ENCODE results near the gene C9orf50. TPM values are rescaled to one million over a fixed set of nuclear protein-coding genes. Genes with fewer than 3 reads are reported as not detected.

Gene C9orf50
- total and polyA plus RNA-seq, 2 experiments from 2014 or later = not detected

DNA sequence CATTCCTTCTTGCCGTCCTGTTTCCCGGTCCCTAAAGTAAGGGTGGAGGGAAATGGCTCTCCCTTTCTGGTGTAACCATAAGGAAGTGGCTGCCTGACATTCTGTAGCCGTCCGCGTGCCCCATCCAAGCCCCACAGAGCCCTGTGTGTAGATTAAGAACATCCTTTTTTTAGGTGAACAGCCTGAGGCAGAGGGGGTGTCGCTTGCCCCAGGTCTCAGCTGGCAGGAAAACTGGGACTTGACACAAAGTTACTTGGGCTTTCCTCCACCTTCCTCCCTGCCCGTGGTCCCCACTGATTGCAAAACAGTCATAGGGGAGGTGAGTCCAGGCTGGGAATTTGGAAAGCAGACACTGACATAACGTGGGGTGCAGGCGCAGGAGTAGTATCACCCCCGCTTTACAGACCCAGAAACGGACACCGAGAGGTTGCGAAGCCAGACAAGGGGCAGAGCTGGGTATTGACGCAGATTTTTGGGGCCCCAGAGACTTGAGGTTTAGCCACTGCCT, 22.8 kb downstream of the C9orf50 start:
- Histone ChIP-seq H3K4me1 (ENCODE audit: insufficient read depth) (peaks cover 28% of the 10 kb centered on the region), H2AFZ (peak overlapping the region; percentile 56; the same call in 1 of the 2 replicates), H3K4me3 (peak overlapping the region; percentile 89), H3K79me2 (replicated peaks; ENCODE audit: insufficient read depth) (no peaks in the 10 kb centered on the region), H3K36me3 (ENCODE audit: insufficient read depth) (no peaks in the 10 kb centered on the region), H3K27ac (ENCODE audit: low read depth) (no peak overlapping the region), H4K20me1 (replicated peaks; ENCODE audit: insufficient read depth) (no peaks in the 10 kb centered on the region), H3K4me2 (peak overlapping the region; percentile 96), H3K9me2 (ENCODE audit: insufficient read depth) (no peaks in the 10 kb centered on the region), H3F3A (replicated peaks; ENCODE audit: low read depth) (0 out of 2 replicates have a peak, but pooled peaks cover 2% of the 10 kb centered on the region), H3K27me3 (ENCODE audit: insufficient read depth) (peaks cover 49% of the 10 kb centered on the region)
- no peak for DNase-seq (ENCODE audit: low spot score)
- Mint-ChIP-seq H3K36me3 (ENCODE audit: low read depth) (no peaks in the 10 kb centered on the region), H3K9me3 (no peaks in the 10 kb centered on the region), H3K27me3 (ENCODE audit: insufficient read depth, low read depth, poor library complexity) (peaks cover 56% of the 10 kb centered on the region), H3K27ac (no peak overlapping the region), H3K4me1 (peaks cover 27% of the 10 kb centered on the region), H3K4me3 (peak overlapping the region; percentile 62)
- no peak for TF ChIP-seq ZNF114 (CRISPR knock-in tag; IDR thresholded peaks at IDR 0.05)
- no peak for TF ChIP-seq EZH2 (IDR thresholded peaks at IDR 0.05; ENCODE audit: low read depth, unreplicated experiment)
- TF ChIP-seq EZH2phosphoT487 (IDR thresholded peaks at IDR 0.05; ENCODE audit: unreplicated experiment) = no peak
- TF ChIP-seq POLR2AphosphoS5 (IDR thresholded peaks at IDR 0.05; ENCODE audit: low read depth) = no peak
- TF ChIP-seq, protein P1, sequence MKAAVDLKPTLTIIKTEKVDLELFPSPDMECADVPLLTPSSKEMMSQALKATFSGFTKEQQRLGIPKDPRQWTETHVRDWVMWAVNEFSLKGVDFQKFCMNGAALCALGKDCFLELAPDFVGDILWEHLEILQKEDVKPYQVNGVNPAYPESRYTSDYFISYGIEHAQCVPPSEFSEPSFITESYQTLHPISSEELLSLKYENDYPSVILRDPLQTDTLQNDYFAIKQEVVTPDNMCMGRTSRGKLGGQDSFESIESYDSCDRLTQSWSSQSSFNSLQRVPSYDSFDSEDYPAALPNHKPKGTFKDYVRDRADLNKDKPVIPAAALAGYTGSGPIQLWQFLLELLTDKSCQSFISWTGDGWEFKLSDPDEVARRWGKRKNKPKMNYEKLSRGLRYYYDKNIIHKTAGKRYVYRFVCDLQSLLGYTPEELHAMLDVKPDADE (IDR thresholded peaks at IDR 0.05) = no peak
- TF ChIP-seq CREB1 (CRISPR knock-in tag; IDR thresholded peaks at IDR 0.05; ENCODE audit: low read depth) = no peak
- TF ChIP-seq, protein P2, sequence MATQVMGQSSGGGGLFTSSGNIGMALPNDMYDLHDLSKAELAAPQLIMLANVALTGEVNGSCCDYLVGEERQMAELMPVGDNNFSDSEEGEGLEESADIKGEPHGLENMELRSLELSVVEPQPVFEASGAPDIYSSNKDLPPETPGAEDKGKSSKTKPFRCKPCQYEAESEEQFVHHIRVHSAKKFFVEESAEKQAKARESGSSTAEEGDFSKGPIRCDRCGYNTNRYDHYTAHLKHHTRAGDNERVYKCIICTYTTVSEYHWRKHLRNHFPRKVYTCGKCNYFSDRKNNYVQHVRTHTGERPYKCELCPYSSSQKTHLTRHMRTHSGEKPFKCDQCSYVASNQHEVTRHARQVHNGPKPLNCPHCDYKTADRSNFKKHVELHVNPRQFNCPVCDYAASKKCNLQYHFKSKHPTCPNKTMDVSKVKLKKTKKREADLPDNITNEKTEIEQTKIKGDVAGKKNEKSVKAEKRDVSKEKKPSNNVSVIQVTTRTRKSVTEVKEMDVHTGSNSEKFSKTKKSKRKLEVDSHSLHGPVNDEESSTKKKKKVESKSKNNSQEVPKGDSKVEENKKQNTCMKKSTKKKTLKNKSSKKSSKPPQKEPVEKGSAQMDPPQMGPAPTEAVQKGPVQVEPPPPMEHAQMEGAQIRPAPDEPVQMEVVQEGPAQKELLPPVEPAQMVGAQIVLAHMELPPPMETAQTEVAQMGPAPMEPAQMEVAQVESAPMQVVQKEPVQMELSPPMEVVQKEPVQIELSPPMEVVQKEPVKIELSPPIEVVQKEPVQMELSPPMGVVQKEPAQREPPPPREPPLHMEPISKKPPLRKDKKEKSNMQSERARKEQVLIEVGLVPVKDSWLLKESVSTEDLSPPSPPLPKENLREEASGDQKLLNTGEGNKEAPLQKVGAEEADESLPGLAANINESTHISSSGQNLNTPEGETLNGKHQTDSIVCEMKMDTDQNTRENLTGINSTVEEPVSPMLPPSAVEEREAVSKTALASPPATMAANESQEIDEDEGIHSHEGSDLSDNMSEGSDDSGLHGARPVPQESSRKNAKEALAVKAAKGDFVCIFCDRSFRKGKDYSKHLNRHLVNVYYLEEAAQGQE (IDR thresholded peaks at IDR 0.05; ENCODE audit: unreplicated experiment) = no peak
- TF ChIP-seq, protein P3, sequence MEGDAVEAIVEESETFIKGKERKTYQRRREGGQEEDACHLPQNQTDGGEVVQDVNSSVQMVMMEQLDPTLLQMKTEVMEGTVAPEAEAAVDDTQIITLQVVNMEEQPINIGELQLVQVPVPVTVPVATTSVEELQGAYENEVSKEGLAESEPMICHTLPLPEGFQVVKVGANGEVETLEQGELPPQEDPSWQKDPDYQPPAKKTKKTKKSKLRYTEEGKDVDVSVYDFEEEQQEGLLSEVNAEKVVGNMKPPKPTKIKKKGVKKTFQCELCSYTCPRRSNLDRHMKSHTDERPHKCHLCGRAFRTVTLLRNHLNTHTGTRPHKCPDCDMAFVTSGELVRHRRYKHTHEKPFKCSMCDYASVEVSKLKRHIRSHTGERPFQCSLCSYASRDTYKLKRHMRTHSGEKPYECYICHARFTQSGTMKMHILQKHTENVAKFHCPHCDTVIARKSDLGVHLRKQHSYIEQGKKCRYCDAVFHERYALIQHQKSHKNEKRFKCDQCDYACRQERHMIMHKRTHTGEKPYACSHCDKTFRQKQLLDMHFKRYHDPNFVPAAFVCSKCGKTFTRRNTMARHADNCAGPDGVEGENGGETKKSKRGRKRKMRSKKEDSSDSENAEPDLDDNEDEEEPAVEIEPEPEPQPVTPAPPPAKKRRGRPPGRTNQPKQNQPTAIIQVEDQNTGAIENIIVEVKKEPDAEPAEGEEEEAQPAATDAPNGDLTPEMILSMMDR (conservative IDR thresholded peaks at IDR 0.05; ENCODE audit: low read depth in 2 of 2) = no peak
- TF ChIP-seq STAT1 (IDR thresholded peaks at IDR 0.05; ENCODE audit: unreplicated experiment) = no peak
- no peak for TF ChIP-seq NANOG (IDR thresholded peaks at IDR 0.05; ENCODE audit: borderline replicate concordance)
- TF ChIP-seq, protein P4, sequence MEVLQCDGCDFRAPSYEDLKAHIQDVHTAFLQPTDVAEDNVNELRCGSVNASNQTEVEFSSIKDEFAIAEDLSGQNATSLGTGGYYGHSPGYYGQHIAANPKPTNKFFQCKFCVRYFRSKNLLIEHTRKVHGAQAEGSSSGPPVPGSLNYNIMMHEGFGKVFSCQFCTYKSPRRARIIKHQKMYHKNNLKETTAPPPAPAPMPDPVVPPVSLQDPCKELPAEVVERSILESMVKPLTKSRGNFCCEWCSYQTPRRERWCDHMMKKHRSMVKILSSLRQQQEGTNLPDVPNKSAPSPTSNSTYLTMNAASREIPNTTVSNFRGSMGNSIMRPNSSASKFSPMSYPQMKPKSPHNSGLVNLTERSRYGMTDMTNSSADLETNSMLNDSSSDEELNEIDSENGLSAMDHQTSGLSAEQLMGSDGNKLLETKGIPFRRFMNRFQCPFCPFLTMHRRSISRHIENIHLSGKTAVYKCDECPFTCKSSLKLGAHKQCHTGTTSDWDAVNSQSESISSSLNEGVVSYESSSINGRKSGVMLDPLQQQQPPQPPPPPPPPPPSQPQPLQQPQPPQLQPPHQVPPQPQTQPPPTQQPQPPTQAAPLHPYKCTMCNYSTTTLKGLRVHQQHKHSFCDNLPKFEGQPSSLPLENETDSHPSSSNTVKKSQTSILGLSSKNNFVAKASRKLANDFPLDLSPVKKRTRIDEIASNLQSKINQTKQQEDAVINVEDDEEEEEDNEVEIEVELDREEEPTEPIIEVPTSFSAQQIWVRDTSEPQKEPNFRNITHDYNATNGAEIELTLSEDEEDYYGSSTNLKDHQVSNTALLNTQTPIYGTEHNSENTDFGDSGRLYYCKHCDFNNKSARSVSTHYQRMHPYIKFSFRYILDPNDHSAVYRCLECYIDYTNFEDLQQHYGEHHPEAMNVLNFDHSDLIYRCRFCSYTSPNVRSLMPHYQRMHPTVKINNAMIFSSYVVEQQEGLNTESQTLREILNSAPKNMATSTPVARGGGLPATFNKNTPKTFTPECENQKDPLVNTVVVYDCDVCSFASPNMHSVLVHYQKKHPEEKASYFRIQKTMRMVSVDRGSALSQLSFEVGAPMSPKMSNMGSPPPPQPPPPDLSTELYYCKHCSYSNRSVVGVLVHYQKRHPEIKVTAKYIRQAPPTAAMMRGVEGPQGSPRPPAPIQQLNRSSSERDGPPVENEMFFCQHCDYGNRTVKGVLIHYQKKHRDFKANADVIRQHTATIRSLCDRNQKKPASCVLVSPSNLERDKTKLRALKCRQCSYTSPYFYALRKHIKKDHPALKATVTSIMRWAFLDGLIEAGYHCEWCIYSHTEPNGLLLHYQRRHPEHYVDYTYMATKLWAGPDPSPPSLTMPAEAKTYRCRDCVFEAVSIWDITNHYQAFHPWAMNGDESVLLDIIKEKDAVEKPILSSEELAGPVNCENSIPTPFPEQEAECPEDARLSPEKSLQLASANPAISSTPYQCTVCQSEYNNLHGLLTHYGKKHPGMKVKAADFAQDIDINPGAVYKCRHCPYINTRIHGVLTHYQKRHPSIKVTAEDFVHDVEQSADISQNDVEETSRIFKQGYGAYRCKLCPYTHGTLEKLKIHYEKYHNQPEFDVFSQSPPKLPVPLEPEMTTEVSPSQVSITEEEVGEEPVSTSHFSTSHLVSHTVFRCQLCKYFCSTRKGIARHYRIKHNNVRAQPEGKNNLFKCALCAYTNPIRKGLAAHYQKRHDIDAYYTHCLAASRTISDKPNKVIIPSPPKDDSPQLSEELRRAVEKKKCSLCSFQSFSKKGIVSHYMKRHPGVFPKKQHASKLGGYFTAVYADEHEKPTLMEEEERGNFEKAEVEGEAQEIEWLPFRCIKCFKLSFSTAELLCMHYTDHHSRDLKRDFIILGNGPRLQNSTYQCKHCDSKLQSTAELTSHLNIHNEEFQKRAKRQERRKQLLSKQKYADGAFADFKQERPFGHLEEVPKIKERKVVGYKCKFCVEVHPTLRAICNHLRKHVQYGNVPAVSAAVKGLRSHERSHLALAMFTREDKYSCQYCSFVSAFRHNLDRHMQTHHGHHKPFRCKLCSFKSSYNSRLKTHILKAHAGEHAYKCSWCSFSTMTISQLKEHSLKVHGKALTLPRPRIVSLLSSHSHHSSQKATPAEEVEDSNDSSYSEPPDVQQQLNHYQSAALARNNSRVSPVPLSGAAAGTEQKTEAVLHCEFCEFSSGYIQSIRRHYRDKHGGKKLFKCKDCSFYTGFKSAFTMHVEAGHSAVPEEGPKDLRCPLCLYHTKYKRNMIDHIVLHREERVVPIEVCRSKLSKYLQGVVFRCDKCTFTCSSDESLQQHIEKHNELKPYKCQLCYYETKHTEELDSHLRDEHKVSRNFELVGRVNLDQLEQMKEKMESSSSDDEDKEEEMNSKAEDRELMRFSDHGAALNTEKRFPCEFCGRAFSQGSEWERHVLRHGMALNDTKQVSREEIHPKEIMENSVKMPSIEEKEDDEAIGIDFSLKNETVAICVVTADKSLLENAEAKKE (CRISPR knock-in tag; IDR thresholded peaks at IDR 0.05) = no peak
- TF ChIP-seq ZNF331 (CRISPR knock-in tag; IDR thresholded peaks at IDR 0.05; ENCODE audit: low read depth) = no peak
- ATAC-seq = no peak

All from GM23338 (cell line).